GM21447 (cell line): ENCODE data around the gene CARD8.
"Not testable (repeated sequence)": the region's sequence is repeated elsewhere in the genome, so short reads cannot be mapped to it uniquely, and the experiment has no call there.

Experiments used
- ATAC-seq: cut with Tn5 transposase; IDR thresholded peaks from one replicate; pipeline ENCODE4 v1.9.1; 2021; ENCODE audit not compliant: unreplicated experiment

The CARD8 gene

GRCh38 chr19:48260359-48260714, 4.6 kb upstream of the CARD8 start:
- not testable (repeated sequence) for ATAC-seq

GRCh38 chr19:48258992-48259391, 3.3 kb upstream of the CARD8 start:
- not testable (repeated sequence) for ATAC-seq

- no peak for ATAC-seq
Observed at GRCh38 chr19:48258350-48258749, 2.6 kb upstream of the CARD8 start.

GRCh38 chr19:48254529-48254970, 1.2 kb downstream of the CARD8 start:
- ATAC-seq: no peak

- ATAC-seq: no peak
Observed at GRCh38 chr19:48253999-48254398, 1.7 kb downstream of the CARD8 start.

- ATAC-seq: no peak
Observed at GRCh38 chr19:48252609-48253008, 3.1 kb downstream of the CARD8 start.

- no peak for ATAC-seq
Observed at GRCh38 chr19:48250290-48251025, 5.3 kb downstream of the CARD8 start.

- ATAC-seq: peak; percentile 79
Observed at GRCh38 chr19:48249502-48250014, 6.2 kb downstream of the CARD8 start.

- ATAC-seq: no peak
Observed at GRCh38 chr19:48248081-48248833, 7.5 kb downstream of the CARD8 start.

- no peak for ATAC-seq
Observed at GRCh38 chr19:48247212-48247611, 8.5 kb downstream of the CARD8 start.

GRCh38 chr19:48246101-48246500, 9.6 kb downstream of the CARD8 start:
- ATAC-seq: no peak

GRCh38 chr19:48244281-48244680, 11.4 kb downstream of the CARD8 start:
- no peak for ATAC-seq

- not testable (repeated sequence) for ATAC-seq
Observed at GRCh38 chr19:48241771-48242170, 13.9 kb downstream of the CARD8 start.

GRCh38 chr19:48239582-48240141, 16.1 kb downstream of the CARD8 start:
- no peak for ATAC-seq

GRCh38 chr19:48239120-48239519, 16.6 kb downstream of the CARD8 start:
- no peak for ATAC-seq

- ATAC-seq: no peak
Observed at GRCh38 chr19:48237057-48237456, 18.7 kb downstream of the CARD8 start.

- no peak for ATAC-seq
Observed at GRCh38 chr19:48230555-48231129, 25.1 kb downstream of the CARD8 start.

- no peak for ATAC-seq
Observed at GRCh38 chr19:48221628-48222027, 34.1 kb downstream of the CARD8 start.

GRCh38 chr19:48220784-48221183, 34.9 kb downstream of the CARD8 start:
- ATAC-seq: not testable (repeated sequence)

GRCh38 chr19:48218997-48219396, 36.7 kb downstream of the CARD8 start:
- no peak for ATAC-seq

GRCh38 chr19:48216933-48217332, 38.8 kb downstream of the CARD8 start:
- ATAC-seq: no peak
